HG02588 (cell line): ENCODE results near the gene LRMDA.
"Not testable (repeated sequence)": the region's sequence is repeated elsewhere in the genome, so short reads cannot be mapped to it uniquely, and the experiment has no call there.

Experiments
- ATAC-seq: cut with Tn5 transposase; IDR thresholded peaks from one replicate; pipeline ENCODE4 v1.9.1; 2021; ENCODE audit warnings: mild to moderate bottlenecking, moderate library complexity; ENCODE audit not compliant: unreplicated experiment

The LRMDA gene

DNA sequence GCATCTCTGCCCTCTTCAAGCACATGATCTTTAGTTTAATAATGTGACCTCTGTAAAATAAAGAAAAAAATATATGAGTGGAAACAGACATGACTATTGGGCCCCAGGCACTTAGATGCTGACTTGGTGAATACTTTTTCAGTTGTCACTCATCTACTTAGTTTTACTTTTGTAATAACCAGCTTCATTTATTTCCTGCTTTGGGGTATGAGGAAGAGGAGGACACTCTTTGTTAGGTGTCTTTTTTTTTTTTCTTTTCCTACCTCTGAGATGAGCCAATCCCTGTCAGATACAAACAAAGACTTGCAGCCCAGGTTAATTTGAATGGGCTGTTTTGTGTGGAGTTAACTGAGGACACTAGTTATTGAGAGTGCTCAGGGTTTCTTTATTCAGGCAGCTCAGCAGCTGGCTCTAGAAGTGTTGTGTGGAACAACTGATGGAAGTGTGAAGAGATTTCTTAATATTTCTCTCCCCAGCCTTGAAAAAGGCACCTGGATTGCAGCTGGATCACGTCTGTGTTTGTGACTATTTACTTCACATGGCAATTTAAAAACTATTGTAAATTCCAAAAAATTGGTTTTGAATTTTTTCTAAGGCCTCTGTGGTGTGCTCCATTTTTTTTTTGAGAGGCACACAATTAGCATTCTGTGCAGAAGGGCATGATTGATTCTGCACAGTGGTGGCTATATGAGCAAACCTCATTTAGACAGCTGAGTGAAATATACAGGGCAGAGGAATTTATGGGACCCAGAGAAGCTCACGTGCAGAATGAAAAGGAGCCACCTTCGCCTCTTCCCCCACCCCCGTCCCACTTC is 333.8 kb downstream of the LRMDA start:
- no peak for ATAC-seq

DNA sequence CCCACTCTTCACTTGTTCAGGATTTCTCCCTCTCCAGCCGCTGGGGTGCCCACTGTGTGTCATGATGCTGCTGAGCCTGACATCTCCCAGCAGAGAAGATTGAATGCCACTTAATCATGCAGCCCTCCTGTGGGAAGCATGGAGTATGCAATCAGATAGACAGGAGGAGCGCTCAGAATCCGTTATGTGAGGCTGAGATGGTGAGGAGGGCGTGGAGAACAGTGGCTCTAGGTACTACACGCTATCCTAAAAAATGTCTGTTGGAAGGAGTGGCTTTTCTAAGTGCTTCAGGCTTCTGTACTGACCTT is 334.3 kb downstream of the LRMDA start:
- ATAC-seq, result no peak

DNA sequence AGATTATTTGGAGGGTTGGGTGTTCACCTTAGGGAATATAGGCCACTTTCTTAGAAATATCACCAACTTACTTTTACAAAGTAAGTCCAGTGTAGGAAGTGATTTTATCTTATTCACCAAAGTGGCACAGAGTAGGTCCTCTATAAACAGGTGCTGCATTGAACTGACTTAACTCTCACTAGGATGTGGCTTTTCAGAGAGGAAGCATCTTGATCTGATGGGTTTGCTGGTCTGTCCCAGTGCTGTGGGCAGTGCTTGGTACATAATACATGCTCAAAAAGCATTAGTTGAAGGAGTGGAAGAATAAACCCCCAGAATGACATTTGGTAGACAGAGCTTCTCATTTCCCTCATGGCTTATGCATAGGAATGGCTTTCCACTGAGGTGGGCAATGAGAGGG is 334.7 kb downstream of the LRMDA start:
- no peak for ATAC-seq

- not testable (repeated sequence) for ATAC-seq
Measured at GRCh38 chr10:75766752-75767151, 335.3 kb downstream of the LRMDA start.

DNA sequence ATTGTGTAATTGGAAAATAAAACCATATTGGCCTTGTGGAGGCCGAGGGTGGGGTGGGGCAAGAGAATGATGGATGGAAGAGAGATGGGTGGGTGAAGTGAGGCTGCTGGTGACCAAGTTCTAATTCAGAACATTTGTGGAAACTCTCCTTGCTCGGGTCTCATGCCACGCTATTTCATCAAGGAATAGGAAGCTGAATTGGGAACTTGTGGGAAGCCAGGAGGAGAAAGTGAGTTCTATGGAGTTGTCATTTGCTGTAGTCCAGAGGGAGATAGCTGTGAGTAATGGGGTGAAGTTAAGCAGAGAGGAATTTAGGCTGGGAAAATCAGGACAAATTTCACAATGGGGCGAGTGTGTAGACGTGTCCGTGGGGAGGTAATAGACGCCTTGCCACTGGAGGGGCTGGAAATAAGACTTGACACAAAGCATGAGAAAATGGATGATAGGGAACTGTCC is 339.2 kb downstream of the LRMDA start:
- ATAC-seq, result no peak

DNA sequence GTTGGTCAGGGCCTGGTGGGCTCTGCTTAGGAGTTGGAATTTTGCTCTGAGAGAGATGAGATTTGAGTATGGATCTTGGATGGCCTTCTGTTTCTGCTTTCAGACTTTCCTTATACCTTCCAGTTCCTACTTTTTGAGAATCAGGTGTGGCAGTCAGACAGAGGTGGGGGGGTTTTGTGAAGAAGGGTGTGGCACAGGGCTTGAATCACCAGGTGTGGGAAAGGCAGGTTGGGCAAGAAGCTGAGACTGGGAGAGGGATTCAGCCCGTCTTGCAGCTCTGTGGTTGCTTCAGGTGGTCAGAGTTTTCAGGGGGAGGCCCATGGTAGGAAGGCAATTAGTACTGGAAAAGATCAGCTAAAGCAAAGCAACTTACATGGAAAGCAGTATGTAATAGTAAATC is 340.2 kb downstream of the LRMDA start:
- no peak for ATAC-seq

DNA sequence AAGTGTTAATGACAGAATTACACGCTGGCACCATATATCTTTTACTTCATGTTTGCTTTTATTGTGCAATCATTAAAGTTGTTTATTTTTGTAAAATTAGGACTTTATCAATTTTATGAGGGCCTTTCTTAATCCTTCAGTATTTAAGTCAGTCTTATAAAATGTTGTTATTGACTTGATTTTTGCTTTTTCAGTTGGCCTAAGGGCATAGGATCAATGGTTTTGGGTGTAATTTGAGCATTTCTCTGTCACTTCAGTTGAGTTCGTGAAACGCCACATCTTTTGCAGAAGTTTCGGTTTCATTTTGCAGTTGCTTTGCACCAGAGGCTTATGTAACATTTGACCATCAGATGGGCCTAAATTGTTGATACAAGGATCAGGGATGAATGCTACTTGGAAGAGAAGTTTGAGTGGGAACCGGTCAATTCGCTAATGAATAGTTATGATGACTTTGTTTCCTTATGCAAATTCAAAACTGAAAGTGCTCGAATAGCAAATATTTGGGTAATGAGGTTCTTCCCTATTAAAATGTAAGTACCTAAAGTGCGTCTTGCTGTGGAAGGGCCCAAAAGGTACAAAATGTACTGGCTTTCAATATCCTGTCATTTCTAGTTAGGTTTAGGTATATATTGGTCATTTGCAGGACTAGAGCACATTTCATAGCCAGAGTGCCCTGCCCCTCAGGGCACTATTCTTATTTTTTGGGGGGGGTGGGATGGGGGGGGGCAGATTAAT is 340.9 kb downstream of the LRMDA start:
- ATAC-seq, result no peak

- no peak for ATAC-seq
Measured at GRCh38 chr10:75773231-75773780, 341.9 kb downstream of the LRMDA start.

GRCh38 chr10:75773813-75774782 is 342.7 kb downstream of the LRMDA start:
- ATAC-seq, result no peak

- ATAC-seq, result no peak
Measured at GRCh38 chr10:75774783-75775490, 343.5 kb downstream of the LRMDA start.

DNA sequence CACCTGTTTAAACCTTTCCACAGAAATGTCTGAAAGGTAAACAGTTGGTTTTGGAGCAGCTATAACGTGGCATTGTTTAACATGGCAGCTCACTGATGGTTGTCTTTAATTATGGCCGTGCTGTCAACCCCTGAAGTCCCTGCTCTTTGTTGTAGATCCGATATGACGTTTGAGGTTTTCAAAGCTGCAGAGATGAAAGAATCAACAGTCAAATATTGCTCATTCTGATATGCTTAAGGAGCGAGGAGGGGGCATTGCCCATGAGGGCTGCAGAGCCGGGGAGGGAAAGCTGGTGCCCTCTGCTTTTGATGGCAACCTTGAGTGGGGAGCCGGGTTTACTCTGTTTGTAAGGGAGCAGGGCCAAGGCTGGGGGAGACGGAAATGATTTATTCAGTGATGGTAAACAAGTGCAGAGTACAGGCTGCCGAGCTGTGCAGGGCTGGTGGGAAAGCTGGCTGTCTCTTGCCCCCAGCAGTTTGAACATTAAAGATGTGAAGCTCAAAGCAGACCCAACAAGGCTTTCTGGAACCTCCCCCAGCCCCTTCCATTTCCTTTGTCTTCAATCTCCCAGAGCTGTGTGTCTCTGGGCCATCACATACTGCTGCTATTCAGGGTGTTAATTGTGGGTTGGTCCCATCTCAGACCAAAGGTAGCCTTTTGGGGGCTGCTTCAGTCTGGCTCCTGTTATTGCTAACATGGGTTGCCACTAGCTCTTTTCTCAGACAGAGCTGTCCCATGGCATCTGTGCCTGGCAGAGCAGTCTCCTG is 345.5 kb downstream of the LRMDA start:
- ATAC-seq, result no peak

GRCh38 chr10:75778665-75779064 is 347.2 kb downstream of the LRMDA start:
- ATAC-seq, result no peak

DNA sequence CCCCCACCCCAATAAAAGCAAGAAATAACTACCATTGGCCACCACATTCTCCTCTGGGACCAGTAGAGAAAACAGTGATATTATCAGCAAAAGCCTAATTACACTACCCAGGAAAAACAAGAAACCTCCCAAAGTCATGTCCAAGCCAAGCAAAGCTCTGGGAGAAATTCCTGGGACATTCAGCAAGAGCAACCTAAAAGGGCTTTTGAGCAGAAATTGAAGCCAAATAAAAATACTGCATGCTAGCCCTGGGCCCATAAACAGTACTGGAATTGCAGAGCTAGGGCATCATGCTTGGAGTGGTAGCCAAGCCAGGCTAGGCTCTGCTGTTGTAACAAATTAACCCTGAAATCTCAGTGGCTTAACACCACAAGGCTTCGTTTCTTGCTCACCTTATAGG is 347.9 kb downstream of the LRMDA start:
- ATAC-seq, result no peak

- no peak for ATAC-seq
Measured at GRCh38 chr10:75782463-75783248, 351.2 kb downstream of the LRMDA start.

DNA sequence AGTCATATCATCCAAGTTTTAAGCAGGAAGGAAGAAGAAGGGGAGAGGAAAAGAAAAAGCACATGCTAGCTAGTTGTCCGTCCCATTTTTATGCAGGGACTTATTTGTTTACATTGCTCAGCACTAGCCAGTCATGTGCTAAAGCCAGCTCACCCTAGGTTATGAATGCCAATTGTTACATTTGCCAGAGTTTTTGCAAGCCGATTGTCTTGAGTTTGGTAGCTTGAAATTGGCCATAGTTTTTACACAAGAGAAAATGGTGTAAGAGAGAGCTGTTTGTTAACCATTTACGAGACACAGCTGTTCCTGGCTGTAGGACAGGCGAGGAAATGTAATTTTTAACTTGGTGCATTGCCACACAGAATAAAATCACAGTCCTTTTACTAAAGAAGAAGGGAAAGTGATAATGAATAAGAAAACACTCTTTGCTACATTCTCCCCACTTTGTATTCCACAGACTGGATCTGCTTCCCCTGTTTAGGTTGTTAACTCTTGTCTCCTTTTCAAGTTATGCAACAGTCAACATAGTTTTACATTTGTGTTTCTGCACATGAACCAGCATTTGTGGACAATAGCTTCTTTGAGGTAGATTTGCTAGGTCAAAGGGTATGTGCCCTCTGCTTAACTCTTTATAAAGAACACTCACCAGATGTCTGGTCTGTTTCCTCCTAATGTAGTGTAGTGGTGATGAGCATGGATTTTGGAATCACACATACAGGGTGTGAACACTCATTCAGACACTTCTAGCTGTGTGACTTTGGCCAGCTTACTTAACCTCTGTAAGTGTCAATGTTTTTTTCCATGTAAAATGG is 357.2 kb downstream of the LRMDA start:
- no peak for ATAC-seq

- ATAC-seq, result no peak
Measured at GRCh38 chr10:75793848-75794247, 362.4 kb downstream of the LRMDA start.

GRCh38 chr10:75801121-75801520 is 369.7 kb downstream of the LRMDA start:
- no peak for ATAC-seq

GRCh38 chr10:75801661-75802060 is 370.2 kb downstream of the LRMDA start:
- no peak for ATAC-seq
